Parathyroid adenoma (tissue), 2 donors: ENCODE measurements around the gene MVB12B.

Experiments used
- H2AFZ ChIP-seq: fragments of 300-600 bp; sonication (generic); one replicate; pipeline ENCODE4 v1.7.0; 2017; ENCODE audit warnings: antibody characterized with exemption, mild to moderate bottlenecking
- H3K27ac ChIP-seq: fragments of 300-600 bp; sonication (generic); one replicate; pipeline ENCODE4 v1.7.0; 2017
- H3K27me3 ChIP-seq: fragments of 300-600 bp; sonication (generic); one replicate; pipeline ENCODE4 v1.7.0; 2017; ENCODE audit warnings: low read length; ENCODE audit not compliant: control insufficient read depth, insufficient read depth
- H3K36me3 ChIP-seq: fragments of 300-600 bp; sonication (generic); one replicate; pipeline ENCODE4 v1.7.0; 2017; ENCODE audit warnings: low read length; ENCODE audit not compliant: control insufficient read depth, insufficient read depth
- H3K4me1 ChIP-seq: fragments of 300-600 bp; sonication (generic); one replicate; pipeline ENCODE4 v1.7.0; 2017; ENCODE audit warnings: control low read depth
- H3K4me2 ChIP-seq: fragments of 300-600 bp; sonication (generic); one replicate; pipeline ENCODE4 v1.7.0; 2017; ENCODE audit warnings: low read length
- H3K4me3 ChIP-seq: fragments of 300-600 bp; sonication (generic); one replicate; pipeline ENCODE4 v1.7.0; 2017; ENCODE audit warnings: low read depth, low read length
- H3K79me2 ChIP-seq: fragments of 300-600 bp; sonication (generic); one replicate; pipeline ENCODE4 v1.7.0; 2017; ENCODE audit warnings: control low read depth
- H3K9ac ChIP-seq: fragments of 300-600 bp; sonication (generic); one replicate; pipeline ENCODE4 v1.7.0; 2017; ENCODE audit warnings: mild to moderate bottlenecking
- H3K9me3 ChIP-seq: fragments of 300-600 bp; sonication (generic); one replicate; pipeline ENCODE4 v1.7.0; 2017; ENCODE audit warnings: low read length; ENCODE audit not compliant: control insufficient read depth
- TF ChIP-seq, protein P1 (sequence below): fragments of 300-600 bp; sonication (generic); IDR thresholded peaks from one replicate; pipeline ENCODE4 v1.7.0; 2017; ENCODE audit warnings: antibody characterized with exemption, mild to moderate bottlenecking
- donor health status: primary hyperparathyroidism.

Gene MVB12B

GRCh38 chr9:126411225-126411947 is 84.8 kb downstream of the MVB12B start:
- H3K4me1 ChIP-seq = no peaks in the 10 kb centered on the region
- H3K9me3 ChIP-seq = no peaks in the 10 kb centered on the region
- H3K27me3 ChIP-seq = no peaks in the 10 kb centered on the region
- no peak overlapping the region for H3K27ac ChIP-seq
- H2AFZ ChIP-seq = no peak overlapping the region
- TF ChIP-seq, protein P1, sequence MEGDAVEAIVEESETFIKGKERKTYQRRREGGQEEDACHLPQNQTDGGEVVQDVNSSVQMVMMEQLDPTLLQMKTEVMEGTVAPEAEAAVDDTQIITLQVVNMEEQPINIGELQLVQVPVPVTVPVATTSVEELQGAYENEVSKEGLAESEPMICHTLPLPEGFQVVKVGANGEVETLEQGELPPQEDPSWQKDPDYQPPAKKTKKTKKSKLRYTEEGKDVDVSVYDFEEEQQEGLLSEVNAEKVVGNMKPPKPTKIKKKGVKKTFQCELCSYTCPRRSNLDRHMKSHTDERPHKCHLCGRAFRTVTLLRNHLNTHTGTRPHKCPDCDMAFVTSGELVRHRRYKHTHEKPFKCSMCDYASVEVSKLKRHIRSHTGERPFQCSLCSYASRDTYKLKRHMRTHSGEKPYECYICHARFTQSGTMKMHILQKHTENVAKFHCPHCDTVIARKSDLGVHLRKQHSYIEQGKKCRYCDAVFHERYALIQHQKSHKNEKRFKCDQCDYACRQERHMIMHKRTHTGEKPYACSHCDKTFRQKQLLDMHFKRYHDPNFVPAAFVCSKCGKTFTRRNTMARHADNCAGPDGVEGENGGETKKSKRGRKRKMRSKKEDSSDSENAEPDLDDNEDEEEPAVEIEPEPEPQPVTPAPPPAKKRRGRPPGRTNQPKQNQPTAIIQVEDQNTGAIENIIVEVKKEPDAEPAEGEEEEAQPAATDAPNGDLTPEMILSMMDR = no peak
- no peaks in the 10 kb centered on the region for H3K36me3 ChIP-seq
- H3K4me3 ChIP-seq = no peak overlapping the region
- H3K4me2 ChIP-seq = no peak overlapping the region
- H3K79me2 ChIP-seq = no peaks in the 10 kb centered on the region
- no peak overlapping the region for H3K9ac ChIP-seq

DNA sequence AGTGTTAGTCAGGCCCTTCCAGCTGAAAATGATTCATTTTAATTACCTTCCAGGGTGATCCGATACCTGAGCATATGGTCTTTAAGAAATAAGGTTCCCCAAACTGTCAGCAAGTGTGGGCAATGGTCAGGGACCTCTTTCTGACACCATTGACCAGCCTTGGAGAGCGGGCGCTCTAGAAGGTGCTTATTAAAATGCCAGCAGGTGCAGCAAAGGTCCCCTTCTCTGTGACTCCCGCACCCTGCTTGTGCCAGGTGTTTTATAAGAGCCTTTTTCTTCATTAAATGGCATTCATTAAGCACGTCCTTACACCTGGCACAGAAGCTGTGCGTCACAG is 85.3 kb downstream of the MVB12B start:
- Histone ChIP-seq H3K27ac (no peak overlapping the region), H3K9me3 (no peaks in the 10 kb centered on the region), H3K4me1 (no peaks in the 10 kb centered on the region)

DNA sequence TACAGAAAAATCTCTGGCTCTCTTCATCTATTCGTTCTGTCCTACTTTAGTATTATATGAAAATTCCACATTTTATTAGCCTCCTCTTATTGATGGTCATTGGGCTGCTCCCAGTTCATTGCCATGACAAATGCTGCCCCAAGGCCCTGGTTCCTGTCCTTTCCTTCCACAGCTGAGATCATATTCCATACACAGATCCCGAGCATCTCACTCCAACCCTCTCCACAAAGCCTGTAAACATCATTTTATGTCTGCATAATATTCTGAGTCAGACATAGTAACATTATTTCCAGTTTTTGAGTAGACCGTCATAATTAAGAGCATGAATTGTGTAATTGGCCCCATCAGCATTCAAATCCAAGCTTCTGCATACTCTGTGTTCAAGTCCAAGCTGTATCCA is 86.3 kb downstream of the MVB12B start:
- Histone ChIP-seq H3K4me1 (no peaks in the 10 kb centered on the region), H3K4me3 (no peak overlapping the region), H3K79me2 (no peaks in the 10 kb centered on the region), H3K27me3 (no peaks in the 10 kb centered on the region), H2AFZ (no peak overlapping the region), H3K4me2 (no peak overlapping the region), H3K27ac (no peak overlapping the region), H3K9me3 (no peaks in the 10 kb centered on the region), H3K36me3 (no peaks in the 10 kb centered on the region), H3K9ac (no peak overlapping the region)
- TF ChIP-seq, protein P1 = no peak

More for the DNA sequence above, 85.3 kb downstream of the MVB12B start:
- no peak overlapping the region for H3K4me2 ChIP-seq
- H3K9ac ChIP-seq = no peak overlapping the region
- H3K79me2 ChIP-seq = no peaks in the 10 kb centered on the region
- H3K27me3 ChIP-seq = no peaks in the 10 kb centered on the region
- H3K4me3 ChIP-seq = no peak overlapping the region
- H3K36me3 ChIP-seq = no peaks in the 10 kb centered on the region
- no peak overlapping the region for H2AFZ ChIP-seq
- TF ChIP-seq, protein P1 = no peak

DNA sequence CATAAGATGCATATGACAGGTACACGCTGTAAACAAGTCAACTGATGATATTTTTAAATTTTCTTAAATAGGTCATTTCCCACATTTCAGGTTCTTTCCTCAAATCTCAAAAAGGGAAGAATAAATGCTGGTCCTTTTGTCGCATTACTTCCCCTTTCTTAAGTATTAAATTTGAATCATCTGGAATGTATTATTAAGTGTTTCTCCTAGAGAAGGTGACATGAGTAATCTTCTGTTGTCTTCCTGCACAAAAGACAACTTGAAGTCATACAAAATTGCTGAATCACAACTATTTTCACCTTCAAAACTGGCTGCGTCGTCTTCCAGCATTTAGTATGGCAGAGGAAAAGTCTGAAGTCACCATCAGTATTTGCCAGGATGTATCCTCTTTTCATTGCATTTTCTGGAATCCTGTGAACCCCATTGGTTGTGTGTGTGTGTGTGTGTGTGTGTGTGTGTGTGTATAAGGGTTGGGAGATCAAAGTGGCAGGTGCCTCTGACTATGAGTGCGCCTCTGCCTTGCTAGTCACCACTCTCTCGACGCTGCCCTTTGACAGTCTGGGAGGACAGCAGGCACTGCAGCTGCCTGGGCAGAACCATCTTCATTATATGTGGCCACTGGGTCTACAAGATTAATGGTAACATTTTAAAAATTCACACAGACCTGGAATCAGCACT is 86.9 kb downstream of the MVB12B start:
- Histone ChIP-seq H3K9me3 (no peaks in the 10 kb centered on the region), H3K27ac (no peak overlapping the region), H3K9ac (no peak overlapping the region), H3K36me3 (no peaks in the 10 kb centered on the region), H2AFZ (no peak overlapping the region), H3K4me1 (no peaks in the 10 kb centered on the region), H3K79me2 (no peaks in the 10 kb centered on the region), H3K4me3 (no peak overlapping the region), H3K4me2 (no peak overlapping the region), H3K27me3 (no peaks in the 10 kb centered on the region)
- TF ChIP-seq, protein P1 = no peak
